ENCODE data around the gene FGF14.

The FGF14 gene

DNA sequence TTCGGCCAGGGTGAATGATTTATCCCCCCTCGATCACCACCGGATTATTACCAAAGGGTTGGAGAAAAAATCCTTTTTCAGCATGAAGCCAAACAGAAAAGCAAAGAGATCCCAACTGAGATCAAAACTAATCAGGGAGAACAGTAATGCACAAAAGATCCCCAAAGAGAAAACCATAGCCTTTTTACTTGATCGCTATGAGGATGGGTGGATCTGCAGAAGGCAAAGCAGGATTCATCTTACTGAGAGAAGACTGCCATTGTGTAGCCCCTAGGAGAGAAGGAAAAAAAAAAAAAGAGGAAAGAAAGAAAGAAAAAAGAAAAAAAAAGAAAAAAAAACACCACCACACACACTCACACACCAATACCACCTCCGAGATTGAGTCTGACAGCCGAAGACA is at the start of gene FGF14:
Gene FGF14 (minus strand): TSS at position 283 of the 400 bp plus-strand sequence.
- DNase-seq: peak; percentile 15

GRCh38 chr13:102443249-102443648 is 41.4 kb upstream of the FGF14 start:
- no peak for DNase-seq

DNA sequence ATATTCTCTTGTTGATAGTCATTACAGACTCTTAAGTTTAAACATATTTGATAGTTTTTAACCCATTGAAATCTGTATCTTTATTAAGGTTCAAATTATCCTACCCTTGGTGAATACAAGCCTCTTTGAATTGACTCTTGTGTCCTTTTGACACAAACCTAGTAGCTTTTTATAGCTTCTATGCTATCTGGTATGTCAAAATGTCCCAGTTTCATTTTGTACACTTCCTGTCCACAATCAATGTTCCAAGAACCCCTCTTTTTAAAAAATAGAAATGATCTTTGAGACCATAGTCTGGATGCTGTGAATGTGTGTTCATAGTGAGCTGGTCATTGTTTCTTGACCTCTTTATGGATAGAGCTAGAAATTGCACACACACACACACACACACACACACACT is 39.2 kb upstream of the FGF14 start:
- no peak for DNase-seq

DNA sequence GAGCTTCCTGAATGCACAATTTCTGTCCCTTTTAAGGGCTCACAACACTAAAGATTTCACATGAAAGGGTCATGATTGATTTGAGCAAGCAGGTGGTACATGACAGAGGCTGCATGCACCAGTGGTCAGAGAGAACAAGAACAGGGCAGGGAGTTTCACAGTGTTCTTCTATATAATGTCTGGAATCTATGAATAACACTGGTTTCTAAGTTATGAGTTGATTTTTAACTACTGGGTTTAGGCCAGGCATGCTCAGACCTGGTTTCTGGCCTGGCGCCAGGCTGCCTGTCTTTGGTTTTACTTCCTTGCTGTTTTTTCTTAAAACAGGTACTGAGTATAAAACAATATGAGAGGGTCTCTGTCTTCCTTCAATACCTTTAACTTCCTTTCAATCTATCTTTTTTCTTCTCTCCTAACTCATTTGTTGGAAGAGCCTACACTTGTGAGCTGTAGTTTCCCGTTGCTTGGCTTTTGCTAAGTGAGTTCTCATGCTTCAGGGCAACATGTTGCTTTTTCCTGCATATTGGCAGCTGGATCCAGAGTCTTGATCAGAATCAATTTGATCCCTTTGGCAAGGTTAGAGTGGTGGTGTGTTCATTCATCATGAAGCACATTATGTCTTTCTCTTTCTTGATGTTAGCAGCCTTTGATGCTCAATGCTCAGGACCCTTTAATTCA is 38.5 kb upstream of the FGF14 start:
- DNase-seq: no peak

- DNase-seq: no peak
These were observed 20.8 kb upstream of the FGF14 start for GRCh38 chr13:102422690-102423089.

DNA sequence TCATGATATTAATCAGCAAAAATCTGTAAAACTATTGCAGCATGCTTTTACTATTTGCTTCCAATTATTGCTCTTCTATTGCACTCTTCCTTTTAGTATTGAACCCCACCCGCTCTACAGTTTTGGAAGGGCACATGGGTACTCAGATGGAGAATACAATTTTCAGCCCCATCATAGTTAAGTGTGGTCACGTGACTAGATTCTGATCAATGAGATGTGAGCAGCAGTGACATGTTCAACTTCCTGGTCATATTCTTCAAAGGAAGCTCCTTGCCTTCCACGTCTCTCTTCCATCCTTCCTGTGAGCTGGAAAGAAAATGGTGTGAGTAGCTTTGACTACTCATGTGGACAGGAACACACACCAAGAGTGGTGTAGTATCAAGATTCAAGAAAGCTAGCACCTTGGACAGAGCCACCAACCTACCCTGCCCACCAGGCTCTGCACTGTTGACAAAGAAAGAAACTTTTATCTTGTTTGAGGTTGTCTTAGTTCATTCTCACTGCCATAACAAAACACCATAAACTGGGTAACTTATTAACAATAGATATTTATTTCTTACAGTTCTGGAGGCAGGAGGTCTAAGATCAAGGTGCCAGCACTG is 3.8 kb upstream of the FGF14 start:
- no peak for DNase-seq

GRCh38 chr13:102402290-102402689 is 442 bp upstream of the FGF14 start:
- peak; percentile 82 for DNase-seq

DNA sequence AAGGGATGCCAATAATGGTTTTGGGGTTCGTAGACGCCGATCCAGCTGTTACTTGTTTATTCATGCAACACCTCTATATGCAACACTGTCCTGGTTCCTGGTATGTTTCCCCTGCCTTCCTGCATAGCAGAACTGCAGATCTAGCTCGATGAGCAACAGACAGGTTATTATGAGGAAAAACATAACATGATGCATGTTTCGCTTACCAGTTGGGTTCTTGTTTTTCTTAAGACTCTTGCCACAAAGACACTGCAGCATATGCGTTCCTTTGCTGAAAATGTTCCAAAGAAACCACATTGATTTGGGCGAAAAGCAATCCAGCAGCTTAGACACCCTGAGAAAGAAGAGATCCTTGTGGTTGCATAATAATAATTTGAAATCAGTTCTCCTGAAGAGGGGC is 583 bp downstream of the FGF14 start:
- DNase-seq: peak; percentile 19

DNA sequence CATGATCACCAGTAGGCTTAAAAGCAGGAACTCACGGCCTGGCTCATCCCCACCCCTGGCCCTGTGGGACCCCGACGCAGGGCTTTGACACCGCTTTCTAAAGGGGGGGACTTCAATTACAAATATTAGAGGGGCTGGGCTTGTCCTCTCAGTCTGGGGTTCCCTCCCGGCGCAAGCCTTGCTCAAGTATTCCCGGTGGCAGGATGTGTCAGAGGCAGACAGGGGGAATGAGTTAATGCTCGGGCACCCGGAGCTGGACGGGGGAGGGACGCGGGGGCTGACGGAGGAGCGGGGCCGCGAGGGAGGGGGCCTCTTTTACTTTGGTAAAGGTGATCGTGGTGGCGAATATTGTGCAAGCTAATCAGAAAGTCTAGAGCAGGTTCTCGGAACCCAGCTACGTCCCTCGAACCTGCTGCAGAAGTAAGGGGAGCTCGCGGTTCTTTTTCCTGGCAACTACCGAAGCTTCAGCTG is 1.1 kb downstream of the FGF14 start:
- peak; percentile 28 for DNase-seq

DNA sequence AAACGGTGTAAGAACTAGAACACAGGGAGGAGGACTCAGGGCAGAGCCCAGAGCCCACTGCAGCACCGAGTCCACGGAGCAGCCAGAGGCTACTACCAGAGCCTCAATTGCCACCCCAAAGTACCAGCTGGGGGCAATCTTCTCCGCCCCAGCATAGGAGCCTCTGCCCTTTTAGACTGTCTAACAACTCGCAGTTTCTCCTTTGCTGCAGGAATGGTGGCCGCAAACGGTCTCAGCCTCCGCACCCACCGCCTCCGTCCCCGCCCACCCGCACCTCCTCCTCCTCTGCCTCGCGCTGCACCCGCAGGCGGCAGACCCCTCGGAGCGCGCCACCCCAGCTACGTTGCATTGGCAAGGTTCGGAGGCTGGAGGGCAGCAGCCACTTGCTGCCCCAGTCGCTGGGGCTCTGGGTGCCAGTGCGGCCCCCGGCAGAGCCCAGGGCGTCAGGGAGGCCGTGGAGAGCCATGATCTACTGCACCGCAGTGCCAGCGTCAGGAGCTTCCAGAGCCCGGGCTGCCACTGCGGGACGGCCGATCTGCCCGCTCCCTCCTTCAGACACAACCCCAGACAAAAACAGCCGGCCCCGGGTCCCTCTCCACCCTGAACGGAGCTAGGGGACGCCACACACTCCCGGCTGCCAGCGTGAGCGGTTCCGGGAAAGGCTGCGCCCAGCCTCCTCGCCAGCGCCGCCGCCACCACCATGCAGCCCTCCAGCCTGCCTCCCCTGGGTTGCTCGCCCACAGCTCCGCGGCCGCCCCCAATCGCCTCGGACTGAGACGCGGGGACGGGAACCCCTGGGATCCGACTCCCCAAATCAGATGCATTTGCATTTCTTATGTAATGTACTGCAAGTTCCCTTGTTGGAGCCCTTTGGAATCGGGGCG is 1.8 kb downstream of the FGF14 start:
- peak; percentile 47 for DNase-seq

DNA sequence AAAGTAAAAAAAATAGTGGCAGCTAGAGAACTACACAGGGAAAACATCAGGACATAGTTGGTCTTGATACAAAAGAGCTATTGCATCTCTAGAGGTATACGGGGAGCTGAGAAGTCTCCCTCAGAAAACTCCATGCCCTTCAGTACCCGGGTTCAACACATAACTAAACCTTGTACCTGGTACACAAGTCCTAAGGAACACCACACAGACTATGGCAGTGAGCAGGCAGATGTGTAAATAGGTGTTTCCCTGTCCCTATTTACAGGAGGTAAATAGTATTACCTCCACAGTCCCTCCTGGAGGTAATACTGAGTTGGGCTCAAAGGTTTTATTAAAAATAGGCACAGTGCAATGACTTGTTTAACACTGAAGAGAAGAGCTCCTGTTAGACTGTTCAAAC is 5.9 kb downstream of the FGF14 start:
- no peak for DNase-seq

DNA sequence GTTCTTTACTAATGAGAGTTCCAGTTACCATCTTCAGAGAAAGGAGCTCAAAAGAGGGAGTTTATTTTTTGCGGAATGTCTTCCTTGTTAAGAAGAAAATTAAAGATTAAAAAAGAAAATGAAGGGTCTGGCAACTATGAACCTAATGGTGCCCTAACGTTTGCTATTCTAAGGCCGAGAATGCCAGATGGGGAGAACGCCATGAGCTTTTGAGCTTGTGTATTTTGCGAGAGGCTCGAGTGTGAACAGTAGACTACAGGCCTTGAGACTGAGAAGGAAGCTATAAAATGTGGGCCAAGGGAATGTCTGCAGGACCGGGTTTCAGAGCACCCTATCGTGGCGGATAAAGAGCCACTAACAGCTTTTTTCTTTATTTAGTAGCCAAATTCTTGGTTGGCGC is 6.7 kb downstream of the FGF14 start:
- DNase-seq: no peak

DNA sequence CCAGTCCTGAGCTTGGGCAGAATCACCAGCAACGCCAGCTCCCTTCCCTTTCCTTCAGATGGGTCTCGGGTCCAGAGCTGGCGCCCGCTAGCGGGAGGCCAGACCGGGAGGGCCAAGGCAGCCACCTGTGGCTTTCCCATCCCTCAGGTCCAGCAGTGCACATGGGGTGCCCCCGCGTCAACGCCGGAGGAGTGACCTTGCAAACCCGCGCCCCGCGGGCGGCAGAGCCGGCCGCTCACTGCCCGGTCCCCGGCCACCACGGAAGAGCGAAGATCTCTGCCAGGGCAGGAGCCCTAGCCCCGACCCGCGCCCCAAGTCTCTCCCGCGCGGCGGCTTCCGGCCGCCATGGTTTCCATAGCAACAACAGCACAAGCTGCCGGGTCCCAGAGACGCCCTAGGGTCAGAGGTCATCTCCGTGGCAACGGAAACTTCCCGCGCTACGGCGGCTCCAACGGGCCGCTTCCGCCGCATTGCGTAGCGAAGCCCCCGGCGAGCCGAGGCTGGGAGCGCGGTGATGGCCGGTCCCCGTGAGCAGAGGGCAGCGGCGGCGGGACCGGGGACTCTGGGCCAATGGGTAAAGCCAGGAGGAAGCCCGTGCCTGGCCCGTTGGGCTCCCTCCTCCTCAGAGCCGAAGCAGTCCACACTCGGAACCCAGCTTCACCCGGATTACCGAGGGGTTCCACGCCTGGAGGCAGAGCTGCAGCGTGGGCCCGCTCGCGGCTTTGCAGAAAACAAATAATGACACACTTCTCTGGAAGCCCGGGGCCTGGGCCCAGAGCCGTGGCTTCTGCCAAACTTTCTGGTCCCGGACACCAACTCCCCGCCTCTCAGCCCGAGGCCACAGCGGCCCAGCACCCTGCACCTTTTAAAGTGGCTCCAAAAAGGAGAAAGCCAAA is 7.4 kb downstream of the FGF14 start:
- peak; percentile 97 for DNase-seq

DNA sequence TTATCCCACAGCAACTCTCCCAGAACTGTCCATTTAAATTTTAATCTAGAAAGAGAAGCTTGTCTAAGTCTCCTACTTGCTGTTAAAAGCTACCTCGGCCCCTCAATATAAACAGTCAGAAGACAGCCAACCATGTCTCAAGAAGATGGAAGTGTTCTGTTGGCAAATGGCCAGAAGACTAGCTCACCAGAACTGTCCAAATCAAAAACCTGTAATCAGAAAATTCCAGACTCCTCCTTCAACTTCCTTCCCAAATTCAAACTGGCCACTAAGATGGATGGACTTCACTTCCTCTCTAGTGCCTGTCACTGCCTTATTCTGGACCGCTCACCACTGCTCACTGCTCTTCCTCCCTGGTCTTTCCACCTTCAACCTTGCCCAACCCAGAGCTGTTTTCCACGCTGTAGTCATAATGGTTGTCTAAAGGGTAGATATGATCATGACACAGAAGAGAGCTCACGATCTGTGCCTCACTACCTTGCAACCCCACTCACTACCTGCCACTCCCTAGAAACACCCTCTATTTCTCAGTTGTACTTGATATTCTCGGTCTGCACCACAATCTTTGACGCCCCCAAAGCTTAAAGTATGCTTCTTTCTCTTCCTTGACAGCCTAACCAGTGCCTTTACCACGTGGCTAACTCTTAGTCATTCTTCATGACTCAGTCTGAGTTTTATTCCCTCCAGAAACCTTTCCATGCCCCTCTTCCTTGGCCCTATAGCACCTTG is 9.2 kb downstream of the FGF14 start:
- DNase-seq: no peak

DNA sequence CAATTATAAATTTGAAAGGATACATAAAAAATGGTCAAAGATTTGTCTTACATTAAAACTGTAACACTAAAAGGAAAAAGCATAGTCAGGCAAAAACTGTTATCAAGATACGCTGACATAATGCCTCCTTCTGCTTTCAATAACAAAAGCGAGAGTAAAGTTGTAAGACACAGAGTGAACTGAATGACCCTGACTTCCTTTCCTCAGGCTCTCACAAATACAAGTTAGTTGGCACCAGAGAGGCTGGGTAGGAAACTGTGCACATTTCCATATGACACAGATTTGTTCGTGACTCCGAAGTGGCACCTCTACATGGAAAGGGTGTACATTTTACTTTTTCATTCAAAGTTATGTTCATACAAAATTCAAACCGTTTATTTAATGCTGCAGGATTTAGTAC is 15.4 kb downstream of the FGF14 start:
- DNase-seq: no peak

GRCh38 chr13:102380012-102380411 is 21.8 kb downstream of the FGF14 start:
- DNase-seq: no peak

DNA sequence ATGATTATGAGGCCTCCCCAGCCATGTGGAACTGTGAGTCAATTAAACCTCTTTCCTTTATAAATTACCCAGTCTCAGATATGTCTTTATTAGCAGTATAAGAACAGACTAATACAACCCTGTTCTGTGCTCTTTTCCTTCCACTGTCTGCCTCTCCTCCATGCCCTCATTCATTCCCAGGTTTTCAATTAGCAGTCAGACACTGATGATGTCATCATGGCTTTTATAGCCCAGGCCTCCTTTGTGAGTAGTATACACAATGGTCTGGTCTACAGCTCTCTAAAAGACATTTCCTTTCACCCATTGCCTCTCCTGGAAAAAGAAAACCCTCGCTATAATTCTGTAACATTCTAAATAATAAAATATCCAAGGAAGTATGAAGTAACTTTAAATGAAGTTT is 25.5 kb downstream of the FGF14 start:
- DNase-seq: no peak

- DNase-seq: no peak
These were observed 27.1 kb downstream of the FGF14 start for GRCh38 chr13:102374726-102375125.

DNA sequence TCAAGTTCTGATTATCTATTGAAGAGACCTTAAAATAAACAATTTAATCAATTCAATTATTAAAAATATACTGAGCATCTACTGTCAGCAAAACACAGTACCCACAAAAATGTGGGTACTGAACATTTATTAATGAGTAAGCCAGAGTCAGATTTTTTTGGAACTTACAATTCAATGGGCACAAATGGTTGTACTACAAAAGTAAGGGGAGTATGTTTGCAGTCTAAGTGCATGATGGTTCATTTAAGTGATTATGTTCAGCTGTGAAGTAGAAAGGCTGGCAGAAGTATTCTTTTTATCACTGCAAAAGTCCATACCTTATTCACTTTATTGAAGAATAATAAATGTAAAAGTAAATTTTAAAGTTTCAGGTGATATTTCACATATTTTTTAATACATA is 27.6 kb downstream of the FGF14 start:
- DNase-seq: no peak

GRCh38 chr13:102373221-102373620 is 28.6 kb downstream of the FGF14 start:
- DNase-seq: no peak

DNA sequence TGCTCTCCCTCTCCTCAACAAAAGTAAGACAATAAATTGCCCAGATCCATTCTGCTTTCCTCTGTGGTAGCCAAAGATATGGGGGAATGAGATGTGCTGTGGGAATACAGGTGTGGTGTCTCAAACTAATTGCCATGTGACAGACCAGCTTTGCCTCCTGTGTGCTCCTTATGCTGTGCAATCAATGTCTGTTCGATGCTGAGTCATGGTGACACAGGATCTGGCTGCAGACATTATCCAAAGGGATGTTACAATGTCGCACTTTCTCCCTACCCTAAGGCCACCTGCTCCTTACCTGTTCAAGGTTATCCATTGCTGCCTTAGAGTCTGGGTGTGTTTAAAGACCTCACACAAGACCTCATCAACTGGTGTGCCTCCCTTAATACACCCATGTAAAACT is 32.5 kb downstream of the FGF14 start:
- peak; percentile 33 for DNase-seq

GRCh38 chr13:102367836-102368235 is 34.0 kb downstream of the FGF14 start:
- no peak for DNase-seq
